K562 (cell line): ENCODE measurements around the gene OLFM4. TPM values are rescaled to one million over a fixed set of nuclear protein-coding genes. Genes with fewer than 3 reads are reported as not detected.

Experiments
- polyA plus RNA-seq, 8 experiments: library from polyadenylated mRNA; depleted of rRNA in 4 of 8; stranded (reverse) in 5 of 8; unstranded in 3 of 8; fragments of >200 nt; fragmentation: Nextera tagmentation in 2 of 8; fragmentation: Illumina TruSeq in 1 of 8; extraction: Ambion mirVana in 2 of 8; extraction: Trizol in 1 of 8; gene quantifications; 2 replicates each; pipeline versions ENCODE4 v1.2.1 to v1.2.3, GENCODE V29; 2011 to 2014; ENCODE audit warnings: inconsistent platforms in 1 of 8, missing spikeins in 1 of 8
- total RNA-seq, 7 experiments: library from RNA; depleted of rRNA in 6 of 7; stranded (reverse); fragments of >200 nt in 6 of 7; fragmentation: Illumina TruSeq in 2 of 7; extraction: Trizol in 2 of 7; gene quantifications; 2 replicates each; pipeline versions ENCODE4 v1.2.1 to v1.2.3, GENCODE V29; 2011 to 2021; ENCODE audit warnings: low replicate concordance in 1 of 7
- TF ChIP-seq, protein P1 (sequence below), 2 experiments: fragments of 450-650 bp in 1 of 2; sonication (generic) in 1 of 2; formaldehyde crosslinking in 1 of 2; IDR thresholded peaks; 2 replicates each; pipeline versions ENCODE4 v1.7.1 to v1.9.0; 2016 to 2022; ENCODE audit warnings: inconsistent platforms in 1 of 2, mild to moderate bottlenecking in 1 of 2, missing genetic modification reagents in 1 of 2

The OLFM4 gene
- total and polyA plus RNA-seq, 9 of the 15 experiments (the other 6 are each of a cell fraction or from before 2014, with no cell fraction given), result not detected

DNA sequence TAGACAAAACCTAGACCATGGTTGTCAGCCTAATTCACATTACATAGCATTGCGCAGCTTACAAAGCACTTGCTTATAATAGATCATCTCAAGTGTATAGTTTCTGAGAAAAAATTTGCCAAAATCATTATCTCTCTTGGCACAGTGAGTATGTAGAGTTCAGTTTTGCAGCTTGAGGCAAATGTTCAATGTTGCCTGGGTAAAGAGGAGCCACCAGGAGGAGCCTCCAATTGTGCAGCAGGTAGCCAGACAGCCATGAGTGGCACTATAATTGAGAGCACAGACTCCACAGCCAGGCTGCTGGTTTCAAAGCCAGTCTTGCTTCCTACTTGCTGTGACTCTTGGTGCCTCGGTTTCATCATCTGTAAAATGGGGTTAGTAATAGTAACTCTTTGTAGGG lies 24.0 kb upstream of the OLFM4 start (continued):
- TF ChIP-seq, protein P1, sequence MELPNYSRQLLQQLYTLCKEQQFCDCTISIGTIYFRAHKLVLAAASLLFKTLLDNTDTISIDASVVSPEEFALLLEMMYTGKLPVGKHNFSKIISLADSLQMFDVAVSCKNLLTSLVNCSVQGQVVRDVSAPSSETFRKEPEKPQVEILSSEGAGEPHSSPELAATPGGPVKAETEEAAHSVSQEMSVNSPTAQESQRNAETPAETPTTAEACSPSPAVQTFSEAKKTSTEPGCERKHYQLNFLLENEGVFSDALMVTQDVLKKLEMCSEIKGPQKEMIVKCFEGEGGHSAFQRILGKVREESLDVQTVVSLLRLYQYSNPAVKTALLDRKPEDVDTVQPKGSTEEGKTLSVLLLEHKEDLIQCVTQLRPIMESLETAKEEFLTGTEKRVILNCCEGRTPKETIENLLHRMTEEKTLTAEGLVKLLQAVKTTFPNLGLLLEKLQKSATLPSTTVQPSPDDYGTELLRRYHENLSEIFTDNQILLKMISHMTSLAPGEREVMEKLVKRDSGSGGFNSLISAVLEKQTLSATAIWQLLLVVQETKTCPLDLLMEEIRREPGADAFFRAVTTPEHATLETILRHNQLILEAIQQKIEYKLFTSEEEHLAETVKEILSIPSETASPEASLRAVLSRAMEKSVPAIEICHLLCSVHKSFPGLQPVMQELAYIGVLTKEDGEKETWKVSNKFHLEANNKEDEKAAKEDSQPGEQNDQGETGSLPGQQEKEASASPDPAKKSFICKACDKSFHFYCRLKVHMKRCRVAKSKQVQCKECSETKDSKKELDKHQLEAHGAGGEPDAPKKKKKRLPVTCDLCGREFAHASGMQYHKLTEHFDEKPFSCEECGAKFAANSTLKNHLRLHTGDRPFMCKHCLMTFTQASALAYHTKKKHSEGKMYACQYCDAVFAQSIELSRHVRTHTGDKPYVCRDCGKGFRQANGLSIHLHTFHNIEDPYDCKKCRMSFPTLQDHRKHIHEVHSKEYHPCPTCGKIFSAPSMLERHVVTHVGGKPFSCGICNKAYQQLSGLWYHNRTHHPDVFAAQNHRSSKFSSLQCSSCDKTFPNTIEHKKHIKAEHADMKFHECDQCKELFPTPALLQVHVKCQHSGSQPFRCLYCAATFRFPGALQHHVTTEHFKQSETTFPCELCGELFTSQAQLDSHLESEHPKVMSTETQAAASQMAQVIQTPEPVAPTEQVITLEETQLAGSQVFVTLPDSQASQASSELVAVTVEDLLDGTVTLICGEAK (IDR thresholded peaks at IDR 0.05), result no peak
- TF ChIP-seq, protein P1 (CRISPR knock-in tag; IDR thresholded peaks at IDR 0.05), result no peak
